Measurements from ENCODE around the gene PTGR2. TPM values are rescaled to one million over a fixed set of nuclear protein-coding genes. Genes with fewer than 3 reads are reported as not detected.

Gene PTGR2
- total and polyA plus RNA-seq, 2 of the 8 experiments (the other 6 are each of a cell fraction or from before 2014, with no cell fraction given), result 6.0 to 17.5 TPM

DNA sequence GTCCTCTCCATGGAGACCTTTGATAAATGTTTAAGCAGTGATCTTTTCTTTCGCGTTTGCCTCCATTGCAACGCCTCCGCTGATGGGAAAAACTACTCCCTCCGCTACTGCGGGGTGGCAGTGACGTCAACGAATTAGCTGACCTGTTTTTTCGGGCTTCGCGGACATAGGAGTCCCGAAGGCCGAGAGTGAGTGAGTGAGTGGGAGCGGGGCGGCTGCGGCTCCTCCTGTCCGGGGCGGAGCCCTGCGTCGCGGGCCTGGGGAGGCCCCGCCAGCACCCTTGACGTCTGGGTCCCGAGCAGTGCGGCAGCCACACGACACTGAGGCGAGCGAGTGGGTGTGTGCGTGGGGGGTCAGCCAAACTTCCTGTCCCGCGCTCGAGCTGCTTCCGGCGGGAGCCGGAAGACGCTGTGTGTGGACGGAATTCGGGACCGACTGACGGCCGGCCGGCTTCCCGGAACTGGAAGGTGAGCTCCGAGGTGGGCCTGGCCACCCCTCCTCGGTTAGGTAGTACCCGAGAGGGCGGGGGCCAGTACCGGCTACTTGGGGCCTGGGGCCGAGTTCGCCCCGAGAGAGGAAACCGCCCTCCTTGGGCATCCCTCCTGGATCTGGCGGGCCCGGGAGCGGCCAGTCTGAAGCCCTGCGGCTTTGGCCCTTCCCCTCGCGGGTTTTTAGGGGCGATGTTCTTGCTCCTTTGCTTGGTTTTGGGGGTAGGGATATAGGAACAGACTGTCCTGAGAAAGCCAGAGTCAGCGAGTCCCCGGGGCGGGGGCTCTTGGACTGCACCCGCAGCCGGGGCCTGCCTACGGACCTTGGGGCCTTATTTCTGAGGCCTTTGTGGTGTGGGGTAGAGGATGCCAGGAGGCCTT is 35.1 kb downstream of the PTGR2 start, which contains the start of gene ZNF410 (continued):
- TF ChIP-seq, protein P1, sequence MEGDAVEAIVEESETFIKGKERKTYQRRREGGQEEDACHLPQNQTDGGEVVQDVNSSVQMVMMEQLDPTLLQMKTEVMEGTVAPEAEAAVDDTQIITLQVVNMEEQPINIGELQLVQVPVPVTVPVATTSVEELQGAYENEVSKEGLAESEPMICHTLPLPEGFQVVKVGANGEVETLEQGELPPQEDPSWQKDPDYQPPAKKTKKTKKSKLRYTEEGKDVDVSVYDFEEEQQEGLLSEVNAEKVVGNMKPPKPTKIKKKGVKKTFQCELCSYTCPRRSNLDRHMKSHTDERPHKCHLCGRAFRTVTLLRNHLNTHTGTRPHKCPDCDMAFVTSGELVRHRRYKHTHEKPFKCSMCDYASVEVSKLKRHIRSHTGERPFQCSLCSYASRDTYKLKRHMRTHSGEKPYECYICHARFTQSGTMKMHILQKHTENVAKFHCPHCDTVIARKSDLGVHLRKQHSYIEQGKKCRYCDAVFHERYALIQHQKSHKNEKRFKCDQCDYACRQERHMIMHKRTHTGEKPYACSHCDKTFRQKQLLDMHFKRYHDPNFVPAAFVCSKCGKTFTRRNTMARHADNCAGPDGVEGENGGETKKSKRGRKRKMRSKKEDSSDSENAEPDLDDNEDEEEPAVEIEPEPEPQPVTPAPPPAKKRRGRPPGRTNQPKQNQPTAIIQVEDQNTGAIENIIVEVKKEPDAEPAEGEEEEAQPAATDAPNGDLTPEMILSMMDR (IDR thresholded peaks at IDR 0.05; ENCODE audit: control extremely low read depth in 1 of 3, insufficient read depth in 1 of 3, low read depth in 1 of 3, low read length in 3 of 3), result no peak
- TF ChIP-seq CTBP2 (IDR thresholded peaks at IDR 0.05; ENCODE audit: borderline replicate concordance, insufficient read depth, insufficient read length, low read length) (peak; percentile 65), ZNF274 (IDR thresholded peaks at IDR 0.05; ENCODE audit: borderline replicate concordance, extremely low read depth, low read length) (no peak), SP2 (IDR thresholded peaks at IDR 0.05; ENCODE audit: low read length) (no peak), SP1 (IDR thresholded peaks at IDR 0.05; ENCODE audit: low read depth, low read length) (no peak), EZH2 (IDR thresholded peaks at IDR 0.05; ENCODE audit: low read depth, low read length, severe bottlenecking) (no peak), MAFK (IDR thresholded peaks at IDR 0.05; ENCODE audit: low read depth, low read length) (no peak), NANOG (IDR thresholded peaks at IDR 0.05; ENCODE audit: insufficient read depth, low read depth, low read length, poor library complexity, severe bottlenecking) (no peak), NRF1 (IDR thresholded peaks at IDR 0.05; ENCODE audit: low read depth, low read length) (no peak), HDAC6 (IDR thresholded peaks at IDR 0.05; ENCODE audit: low read depth, low read length) (no peak), SP4 (IDR thresholded peaks at IDR 0.05; ENCODE audit: low read length) (no peak)
